GM23338 (cell line): Measurements from ENCODE around the gene WDR35. TPM values are rescaled to one million over a fixed set of nuclear protein-coding genes. Genes with fewer than 3 reads are reported as not detected.

ENCODE experiments used
- ATAC-seq: fragments of 200-7000 bp; cut with Tn5 transposase; 3 replicates; pipeline ENCODE4 v1.9.1; 2020
- DNase-seq: peaks from one replicate; pipeline ENCODE4 v3.0.0-alpha.2; 2015; ENCODE audit warnings: low spot score
- H2AFZ ChIP-seq: fragments of 200-600 bp; sonication (generic); 2 replicates; pipeline ENCODE4 v1.8.0; 2016; ENCODE audit warnings: antibody characterized with exemption, mild to moderate bottlenecking, moderate library complexity
- H3F3A ChIP-seq: fragments of 200-600 bp; sonication (generic); replicated peaks from 2 replicates; pipeline ENCODE4 v1.8.0; 2017; ENCODE audit warnings: antibody characterized with exemption, mixed run types, low read depth
- H3K27ac ChIP-seq: fragments of 200-600 bp; sonication (generic); 2 replicates; pipeline ENCODE4 v1.6.1; 2016; ENCODE audit warnings: low read depth
- H3K27me3 ChIP-seq: fragments of 200-600 bp; sonication (generic); 2 replicates; pipeline ENCODE4 v1.8.0; 2016; ENCODE audit warnings: mild to moderate bottlenecking, mixed run types, moderate library complexity; ENCODE audit not compliant: insufficient read depth
- H3K36me3 ChIP-seq: fragments of 200-600 bp; sonication (generic); 2 replicates; pipeline ENCODE4 v1.8.0; 2016; ENCODE audit warnings: mild to moderate bottlenecking; ENCODE audit not compliant: insufficient read depth
- H3K4me1 ChIP-seq: fragments of 200-600 bp; sonication (generic); 2 replicates; pipeline ENCODE4 v1.8.0; 2016; ENCODE audit warnings: mild to moderate bottlenecking, moderate library complexity; ENCODE audit not compliant: insufficient read depth
- H3K4me2 ChIP-seq: fragments of 200-600 bp; sonication (generic); 2 replicates; pipeline ENCODE4 v1.7.1; 2017; ENCODE audit warnings: mixed run types
- H3K4me3 ChIP-seq: fragments of 200-600 bp; sonication (generic); 2 replicates; pipeline ENCODE4 v1.6.1; 2016; ENCODE audit warnings: mixed run types
- H3K79me2 ChIP-seq: fragments of 200-600 bp; sonication (generic); replicated peaks from 2 replicates; pipeline ENCODE4 v1.8.0; 2017; ENCODE audit warnings: mild to moderate bottlenecking; ENCODE audit not compliant: insufficient read depth
- H3K9me2 ChIP-seq: fragments of 200-600 bp; sonication (generic); 2 replicates; pipeline ENCODE4 v1.8.0; 2017; ENCODE audit not compliant: insufficient read depth
- H4K20me1 ChIP-seq: fragments of 200-600 bp; sonication (generic); replicated peaks from 2 replicates; pipeline ENCODE4 v1.8.0; 2017; ENCODE audit warnings: mild to moderate bottlenecking; ENCODE audit not compliant: insufficient read depth
- H3K27ac Mint-ChIP-seq: 2 replicates; pipeline ENCODE4 v1.8.0; 2020; ENCODE audit warnings: inconsistent platforms, mild to moderate bottlenecking, moderate library complexity, mixed read lengths
- H3K27me3 Mint-ChIP-seq: 3 replicates; pipeline ENCODE4 v1.8.0; 2022; ENCODE audit warnings: low read depth, mild to moderate bottlenecking, moderate library complexity, mixed read lengths, inconsistent platforms; ENCODE audit not compliant: insufficient read depth, poor library complexity
- H3K36me3 Mint-ChIP-seq: 3 replicates; pipeline ENCODE4 v1.8.0; 2021; ENCODE audit warnings: low read depth, mild to moderate bottlenecking, inconsistent platforms, moderate library complexity, mixed read lengths
- H3K4me1 Mint-ChIP-seq: 3 replicates; pipeline ENCODE4 v1.8.0; 2020; ENCODE audit warnings: mild to moderate bottlenecking, inconsistent platforms, mixed read lengths
- H3K4me3 Mint-ChIP-seq: 3 replicates; pipeline ENCODE4 v1.8.0; 2021; ENCODE audit warnings: moderate library complexity, mild to moderate bottlenecking, inconsistent platforms, mixed read lengths
- H3K9me3 Mint-ChIP-seq: 3 replicates; pipeline ENCODE4 v1.8.0; 2020; ENCODE audit warnings: moderate library complexity, mild to moderate bottlenecking, inconsistent platforms, mixed read lengths
- CREB1 ChIP-seq: fragments of 250-450 bp; sonication (Bioruptor Pico); IDR thresholded peaks from 2 replicates; pipeline ENCODE4 v1.5.0; 2020; ENCODE audit warnings: low read depth, mild to moderate bottlenecking, moderate library complexity
- EZH2 ChIP-seq: fragments of 200-600 bp; sonication (generic); IDR thresholded peaks from one replicate; pipeline ENCODE4 v1.8.0; 2017; ENCODE audit warnings: antibody characterized with exemption, mild to moderate bottlenecking, low read depth; ENCODE audit not compliant: unreplicated experiment
- REST ChIP-seq: IDR thresholded peaks from one replicate; pipeline ENCODE4 v1.6.1; 2018; ENCODE audit warnings: antibody characterized with exemption; ENCODE audit not compliant: unreplicated experiment
- ZNF462 ChIP-seq: fragments of 250-450 bp; sonication (Bioruptor Pico); IDR thresholded peaks from 2 replicates; pipeline ENCODE4 v1.5.0; 2020; ENCODE audit warnings: mild to moderate bottlenecking, moderate library complexity
- polyA plus RNA-seq: library from polyadenylated mRNA; unstranded; fragments of >200 nt; fragmentation: Nextera tagmentation; extraction: Ambion mirVana; gene quantifications from 2 replicates; pipeline ENCODE4 v1.2.1, GENCODE V29; 2016
- total RNA-seq: library from RNA; depleted of rRNA; stranded (reverse); fragments of >200 nt; shearing (Covaris generic); gene quantifications from 2 replicates; pipeline ENCODE4 v1.2.3, GENCODE V29; 2014

Gene WDR35
- total and polyA plus RNA-seq, 2 experiments from 2014 or later, result 5.3 to 20.0 TPM

GRCh38 chr2:19932928-19933327 is 57.0 kb downstream of the WDR35 start (continued):
- TF ChIP-seq ZNF462 (CRISPR knock-in tag) (no peak), REST (no peak), EZH2 (no peak), CREB1 (CRISPR knock-in tag) (no peak)

GRCh38 chr2:19929226-19929625 is 60.7 kb downstream of the WDR35 start:
- Histone ChIP-seq H4K20me1 (no peaks in the 10 kb centered on the region), H3F3A (no peaks in the 10 kb centered on the region), H3K9me2 (no peaks in the 10 kb centered on the region), H3K27me3 (no peaks in the 10 kb centered on the region), H3K4me3 (no peak overlapping the region), H3K4me1 (no peaks in the 10 kb centered on the region), H2AFZ (no peak overlapping the region), H3K79me2 (no peaks in the 10 kb centered on the region), H3K4me2 (no peak overlapping the region), H3K36me3 (peaks cover 36% of the 10 kb centered on the region; the same call in 1 of the 2 replicates), H3K27ac (no peak overlapping the region)
- no peak for DNase-seq
- Mint-ChIP-seq H3K9me3 (peaks cover 24% of the 10 kb centered on the region), H3K27ac (no peak overlapping the region), H3K4me3 (no peak overlapping the region), H3K4me1 (no peaks in the 10 kb centered on the region), H3K36me3 (peaks cover 72% of the 10 kb centered on the region), H3K27me3 (no peaks in the 10 kb centered on the region)
- no peak for ATAC-seq
- no peak for TF ChIP-seq REST
